Measurements from ENCODE around the gene AAGAB. TPM values are rescaled to one million over a fixed set of nuclear protein-coding genes. Genes with fewer than 3 reads are reported as not detected.

The AAGAB gene
- total RNA-seq, 2 experiments from 2014 or later: 14.2 to 15.6 TPM

DNA sequence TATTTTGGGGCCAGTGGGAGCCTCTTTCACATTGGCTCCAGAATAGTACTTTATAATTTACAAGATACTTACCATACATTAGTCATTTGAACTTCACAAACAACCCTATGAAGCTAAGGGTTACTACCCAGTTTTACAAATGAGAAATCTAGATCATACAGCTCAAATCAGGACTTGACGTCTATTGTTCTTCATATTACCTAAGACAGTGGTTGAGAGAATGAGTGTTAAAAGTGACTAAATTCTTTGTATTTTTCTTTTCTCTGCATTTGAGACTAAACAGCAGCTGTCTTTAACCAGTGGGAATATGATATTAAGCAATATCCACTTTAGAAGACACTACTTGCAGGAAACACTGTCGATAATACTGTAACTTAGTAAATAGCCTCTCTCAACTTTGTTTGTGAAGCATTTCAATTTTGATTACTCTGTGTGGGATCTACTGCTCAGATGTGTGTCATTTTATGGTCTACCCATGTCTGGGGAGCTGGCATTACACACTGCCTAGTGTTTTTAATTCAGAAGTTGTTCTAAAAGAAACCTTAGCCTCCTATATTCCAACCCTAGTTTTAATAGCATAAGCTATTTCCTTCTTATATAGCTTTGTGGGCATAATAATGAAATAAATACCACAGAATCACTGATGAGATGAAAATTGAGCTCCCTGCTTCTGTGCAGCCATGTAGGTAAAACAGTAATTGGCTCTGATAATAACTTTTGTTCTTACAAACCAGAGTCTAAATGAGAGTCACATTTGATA, 46.0 kb upstream of the AAGAB start:
- ATAC-seq (ENCODE audit: poor library complexity): no peak
- no peak for DNase-seq
- H3K36me3 Mint-ChIP-seq (ENCODE audit: low read depth): no peaks in the 10 kb centered on the region
- Histone ChIP-seq H3K36me3 (ENCODE audit: insufficient read depth, low read length) (no peaks in the 10 kb centered on the region), H3K27ac (ENCODE audit: low read depth in 1 of 2, low read length in 2 of 2) (no peak overlapping the region), H3K4me3 (ENCODE audit: low read length) (no peak overlapping the region), H3K27me3 (ENCODE audit: control insufficient read depth in 1 of 2, insufficient read depth in 2 of 2, low read length in 2 of 2) (no peaks in the 10 kb centered on the region), H3K4me1 (ENCODE audit: insufficient read depth, low read length) (no peaks in the 10 kb centered on the region), H3K9me3 (ENCODE audit: control insufficient read depth in 1 of 2, insufficient read depth in 1 of 2, low read length in 2 of 2) (no peaks in the 10 kb centered on the region)
- ChIA-PET POLR2A (no interaction called here), CTCF (interaction anchor here (0.7 to 1.6 kb wide), 2 partner anchors 350 to 354 kb away, joined by 4 to 5 read pairs; no protein-coding TSS in a partner anchor)
- H3K27me3 Mint-ChIP-seq: no peaks in the 10 kb centered on the region
- no peak overlapping the region for H3K27ac Mint-ChIP-seq
- TF ChIP-seq, protein P1, sequence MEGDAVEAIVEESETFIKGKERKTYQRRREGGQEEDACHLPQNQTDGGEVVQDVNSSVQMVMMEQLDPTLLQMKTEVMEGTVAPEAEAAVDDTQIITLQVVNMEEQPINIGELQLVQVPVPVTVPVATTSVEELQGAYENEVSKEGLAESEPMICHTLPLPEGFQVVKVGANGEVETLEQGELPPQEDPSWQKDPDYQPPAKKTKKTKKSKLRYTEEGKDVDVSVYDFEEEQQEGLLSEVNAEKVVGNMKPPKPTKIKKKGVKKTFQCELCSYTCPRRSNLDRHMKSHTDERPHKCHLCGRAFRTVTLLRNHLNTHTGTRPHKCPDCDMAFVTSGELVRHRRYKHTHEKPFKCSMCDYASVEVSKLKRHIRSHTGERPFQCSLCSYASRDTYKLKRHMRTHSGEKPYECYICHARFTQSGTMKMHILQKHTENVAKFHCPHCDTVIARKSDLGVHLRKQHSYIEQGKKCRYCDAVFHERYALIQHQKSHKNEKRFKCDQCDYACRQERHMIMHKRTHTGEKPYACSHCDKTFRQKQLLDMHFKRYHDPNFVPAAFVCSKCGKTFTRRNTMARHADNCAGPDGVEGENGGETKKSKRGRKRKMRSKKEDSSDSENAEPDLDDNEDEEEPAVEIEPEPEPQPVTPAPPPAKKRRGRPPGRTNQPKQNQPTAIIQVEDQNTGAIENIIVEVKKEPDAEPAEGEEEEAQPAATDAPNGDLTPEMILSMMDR (IDR thresholded peaks at IDR 0.05): no peak
- no peaks in the 10 kb centered on the region for H3K9me3 Mint-ChIP-seq
- H3K4me3 Mint-ChIP-seq: no peak overlapping the region
- no peaks in the 10 kb centered on the region for H3K4me1 Mint-ChIP-seq (ENCODE audit: low read depth)
- intact Hi-C loops (cut with DNase I, micrococcal nuclease): loop anchor here in 1 of 2 experiments (10.0 kb wide), 1 partner anchor 534 kb away; no protein-coding TSS in a partner anchor

DNA sequence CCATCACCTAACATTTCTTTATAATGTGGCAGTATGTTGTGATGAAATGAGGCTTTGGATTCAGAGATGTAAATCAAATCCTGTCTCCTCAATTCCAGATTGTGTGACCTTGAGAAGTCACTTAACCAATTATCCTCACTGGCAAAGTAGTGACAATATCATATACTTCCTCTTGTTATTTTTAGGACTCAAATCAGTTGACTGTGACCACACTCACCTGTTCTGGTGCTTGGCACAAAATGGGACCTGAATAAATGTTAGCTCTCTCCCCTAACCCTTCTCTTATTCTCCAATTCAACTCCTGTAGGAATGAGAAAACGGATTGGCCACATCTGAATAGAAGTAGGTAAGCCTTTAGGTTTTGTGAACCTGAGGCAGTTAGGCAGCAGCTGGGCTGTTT, 42.2 kb upstream of the AAGAB start:
- Mint-ChIP-seq H3K27me3 (no peaks in the 10 kb centered on the region), H3K4me3 (no peak overlapping the region), H3K36me3 (ENCODE audit: low read depth) (no peaks in the 10 kb centered on the region), H3K4me1 (ENCODE audit: low read depth) (no peaks in the 10 kb centered on the region), H3K27ac (no peak overlapping the region), H3K9me3 (no peaks in the 10 kb centered on the region)
- Histone ChIP-seq H3K4me3 (ENCODE audit: low read length) (no peak overlapping the region), H3K27ac (ENCODE audit: low read depth in 1 of 2, low read length in 2 of 2) (no peak overlapping the region), H3K4me1 (ENCODE audit: insufficient read depth, low read length) (no peaks in the 10 kb centered on the region), H3K9me3 (ENCODE audit: control insufficient read depth in 1 of 2, insufficient read depth in 1 of 2, low read length in 2 of 2) (no peaks in the 10 kb centered on the region), H3K27me3 (ENCODE audit: control insufficient read depth in 1 of 2, insufficient read depth in 2 of 2, low read length in 2 of 2) (no peaks in the 10 kb centered on the region), H3K36me3 (ENCODE audit: insufficient read depth, low read length) (no peaks in the 10 kb centered on the region)
- DNase-seq (no peak), ATAC-seq (ENCODE audit: poor library complexity) (no peak)
- CTCF ChIA-PET: no interaction called here
- POLR2A ChIA-PET: no interaction called here
- TF ChIP-seq, protein P1 (IDR thresholded peaks at IDR 0.05): no peak
- intact Hi-C loops (cut with DNase I, micrococcal nuclease): no loop called here

DNA sequence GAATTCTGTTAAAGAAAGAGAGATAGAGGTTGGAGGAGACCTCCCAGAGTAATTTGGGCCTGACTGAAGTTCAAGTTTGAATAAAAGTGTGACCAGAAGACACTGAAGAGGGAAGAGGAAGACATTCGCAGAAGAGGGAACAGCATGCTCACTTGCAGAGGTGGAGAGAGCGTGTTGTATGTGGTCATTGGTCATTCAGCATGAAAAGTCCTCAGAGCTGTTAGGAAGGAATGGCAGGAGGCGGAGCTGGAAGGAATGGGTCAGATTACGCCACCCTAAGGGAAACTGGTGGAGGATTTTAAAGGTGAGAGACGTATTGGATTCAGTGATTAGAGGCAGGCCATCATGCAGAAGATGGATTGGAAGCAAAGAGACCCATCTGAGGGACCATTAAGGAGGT, 41.7 kb upstream of the AAGAB start:
- Mint-ChIP-seq H3K9me3 (no peaks in the 10 kb centered on the region), H3K4me3 (no peak overlapping the region), H3K4me1 (ENCODE audit: low read depth) (no peaks in the 10 kb centered on the region), H3K27me3 (no peaks in the 10 kb centered on the region), H3K27ac (no peak overlapping the region), H3K36me3 (ENCODE audit: low read depth) (no peaks in the 10 kb centered on the region)
- no peaks in the 10 kb centered on the region for H3K27me3 ChIP-seq (ENCODE audit: control insufficient read depth in 1 of 2, insufficient read depth in 2 of 2, low read length in 2 of 2)
- no peaks in the 10 kb centered on the region for H3K9me3 ChIP-seq (ENCODE audit: control insufficient read depth in 1 of 2, insufficient read depth in 1 of 2, low read length in 2 of 2)
- H3K4me3 ChIP-seq (ENCODE audit: low read length): no peak overlapping the region
- intact Hi-C loops (cut with DNase I, micrococcal nuclease): no loop called here
- DNase-seq (no peak), ATAC-seq (ENCODE audit: poor library complexity) (no peak)
- ChIA-PET POLR2A (no interaction called here), CTCF (no interaction called here)
- H3K4me1 ChIP-seq (ENCODE audit: insufficient read depth, low read length): no peaks in the 10 kb centered on the region
- H3K27ac ChIP-seq (ENCODE audit: low read depth in 1 of 2, low read length in 2 of 2): no peak overlapping the region
- TF ChIP-seq, protein P1 (IDR thresholded peaks at IDR 0.05): no peak
- no peaks in the 10 kb centered on the region for H3K36me3 ChIP-seq (ENCODE audit: insufficient read depth, low read length)

All from CD4-positive, alpha-beta T cell (primary cell).